Pancreas (tissue), 10 donors: ENCODE data around the gene PHF21B. TPM values are rescaled to one million over a fixed set of nuclear protein-coding genes. Genes with fewer than 3 reads are reported as not detected.

Experiments
- ATAC-seq, 4 donors: fragments of 200-7000 bp; cut with Tn5 transposase; one replicate each; pipeline versions ENCODE4 v1.8.0 to v1.9.1; 2020; ENCODE audit warnings: mild to moderate bottlenecking in 4 of 4, moderate library complexity in 4 of 4
- DNase-seq, 6 donors: peaks; one replicate each; pipeline ENCODE4 v3.0.0-alpha.2; 2020
- FAIRE-seq: peaks from 2 replicates; lab custom pipeline; 2012; peaks lifted over from hg19 to GRCh38; lab: Jason Lieb, UNC
- H3K27ac ChIP-seq, 4 donors: fragments of 200-600 bp; sonication (generic); 1 replicate in 3 of 4; 2 replicates in 1 of 4; pipeline versions ENCODE4 v1.5.0 to v1.8.0; 2020
- H3K27me3 ChIP-seq, 4 donors: fragments of 200-600 bp; one replicate each; pipeline ENCODE4 v1.8.0; 2021
- H3K36me3 ChIP-seq, 3 donors: fragments of 200-600 bp; sonication (generic) in 1 of 3; one replicate each; pipeline versions ENCODE4 v1.5.0 to v1.8.0; 2020 to 2021
- H3K4me1 ChIP-seq, 3 donors: fragments of 200-600 bp; one replicate each; pipeline ENCODE4 v1.8.0; 2021
- H3K4me3 ChIP-seq, 4 donors: fragments of 200-600 bp; sonication (generic) in 2 of 4; one replicate each; pipeline versions ENCODE4 v1.5.0 to v1.8.0; 2020 to 2021
- H3K9me3 ChIP-seq, 4 donors: fragments of 200-600 bp; one replicate each; pipeline ENCODE4 v1.8.0; 2021
- WGBS, 2 donors: extraction: QIAGEN DNeasy Blood & Tissue Kit; methylation state at CpG; one replicate each; pipeline ENCODE4 v1.1.7; 2013; 5-methylcytosine and 5-hydroxymethylcytosine counted together
- intact Hi-C, 3 donors: fragments of 100-400 bp; cut with DNase I; formaldehyde crosslinking; loops; one replicate each; pipeline versions ENCODE4 v1.11.1 to v1.14.2; 2022
- polyA plus RNA-seq, 2 donors: library from polyadenylated mRNA; stranded (reverse); fragments of 200-250 nt; gene quantifications; one replicate each; pipeline ENCODE4 v1.2.3, GENCODE V29; 2013
- total RNA-seq, 6 donors: library from RNA; stranded (reverse); fragmentation: NEBNext Ultra II Directional in 4 of 6; extraction: Animal tissue kit (Norgen Biotek cat#: 25700) in 4 of 6; gene quantifications; one replicate each; pipeline versions ENCODE4 v1.2.1 to v1.2.4, GENCODE V29; 2021 to 2023
- TF ChIP-seq, protein P1 (sequence below), 4 donors: fragments of 200-600 bp; sonication (generic) in 3 of 4; IDR thresholded peaks; one replicate each; pipeline versions ENCODE4 v1.5.0 to v1.8.0; 2021; ENCODE audit warnings: antibody characterized with exemption in 4 of 4
- donor health status: healthy with polysubstance abuse.
- donor health status: DM: no; HTN: no; CAD: no; lungs with moderate emphysema.
- donor health status: DM: no; HTN: no; CAD: no.
- donor health status: control.
- donor health status: control.
- donor health status: Bipolar disorder and iron deficiency.
- donor health status: DM: yes; HTN: yes; CAD: no.
- donor health status: DM: no; HTN: no; CAD: no.
- donor health status: DM: no; HTN: no; CAD: no.
- donor health status: DM: yes; HTN: yes; CAD: no.

PHF21B gene
- total and polyA plus RNA-seq, 8 donors: 0.34 to 2.9 (median 0.57) TPM; not detected in 1

DNA sequence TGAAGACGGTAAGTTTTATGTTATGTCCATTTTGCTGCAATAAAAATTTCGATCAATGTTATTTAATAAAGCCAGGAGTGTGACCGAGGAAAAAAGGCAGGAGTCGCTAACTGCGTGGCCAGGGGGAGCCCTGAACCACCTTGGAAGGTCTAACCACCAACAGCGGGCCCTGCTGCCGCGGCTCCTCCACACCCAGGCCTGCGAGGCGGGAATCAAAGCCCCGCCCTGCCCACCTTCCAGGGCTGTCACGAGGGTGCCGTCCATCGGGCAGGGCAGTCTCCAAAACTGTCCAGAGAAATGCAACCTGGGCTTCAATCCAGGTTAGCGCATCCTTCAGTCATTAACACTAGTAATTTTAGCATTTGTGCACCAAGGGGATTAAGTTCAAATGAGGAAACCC, 19.0 kb downstream of the PHF21B start:
- intact Hi-C loops: no loop called here
- Histone ChIP-seq H3K27me3 (no peaks in the 10 kb centered on the region), H3K36me3 (no peaks in the 10 kb centered on the region), H3K9me3 (no peaks in the 10 kb centered on the region), H3K27ac (no peak overlapping the region), H3K4me3 (no peak overlapping the region), H3K4me1 (no peaks in the 10 kb centered on the region)
- WGBS, 2 donors: 58 to 64% methylated on average over 15 of the region's 15 CpGs
- no peak for FAIRE-seq
- TF ChIP-seq, protein P1, sequence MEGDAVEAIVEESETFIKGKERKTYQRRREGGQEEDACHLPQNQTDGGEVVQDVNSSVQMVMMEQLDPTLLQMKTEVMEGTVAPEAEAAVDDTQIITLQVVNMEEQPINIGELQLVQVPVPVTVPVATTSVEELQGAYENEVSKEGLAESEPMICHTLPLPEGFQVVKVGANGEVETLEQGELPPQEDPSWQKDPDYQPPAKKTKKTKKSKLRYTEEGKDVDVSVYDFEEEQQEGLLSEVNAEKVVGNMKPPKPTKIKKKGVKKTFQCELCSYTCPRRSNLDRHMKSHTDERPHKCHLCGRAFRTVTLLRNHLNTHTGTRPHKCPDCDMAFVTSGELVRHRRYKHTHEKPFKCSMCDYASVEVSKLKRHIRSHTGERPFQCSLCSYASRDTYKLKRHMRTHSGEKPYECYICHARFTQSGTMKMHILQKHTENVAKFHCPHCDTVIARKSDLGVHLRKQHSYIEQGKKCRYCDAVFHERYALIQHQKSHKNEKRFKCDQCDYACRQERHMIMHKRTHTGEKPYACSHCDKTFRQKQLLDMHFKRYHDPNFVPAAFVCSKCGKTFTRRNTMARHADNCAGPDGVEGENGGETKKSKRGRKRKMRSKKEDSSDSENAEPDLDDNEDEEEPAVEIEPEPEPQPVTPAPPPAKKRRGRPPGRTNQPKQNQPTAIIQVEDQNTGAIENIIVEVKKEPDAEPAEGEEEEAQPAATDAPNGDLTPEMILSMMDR (IDR thresholded peaks at IDR 0.05): no peak
- no peak for DNase-seq
- no peak for ATAC-seq

DNA sequence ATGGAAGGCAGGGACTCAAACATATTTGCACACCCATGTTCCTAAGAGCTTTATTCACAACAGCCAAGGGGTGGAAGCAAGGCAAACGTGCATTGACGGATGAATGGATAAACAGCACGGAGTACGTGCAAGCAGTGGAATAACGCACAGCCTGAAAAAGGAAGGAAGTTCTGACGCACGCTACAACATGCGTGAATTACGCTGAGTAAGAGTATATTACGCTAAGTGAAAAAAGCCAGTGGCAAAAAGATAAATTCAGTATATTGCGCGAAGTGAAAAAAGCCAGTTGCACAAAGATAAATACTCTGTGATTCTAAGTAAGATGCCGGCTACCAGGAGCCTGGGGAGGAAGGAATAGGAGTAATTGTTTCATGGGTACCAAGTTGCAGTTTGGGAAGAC, 19.5 kb downstream of the PHF21B start:
- Histone ChIP-seq H3K9me3 (no peaks in the 10 kb centered on the region), H3K4me3 (no peak overlapping the region), H3K27me3 (no peaks in the 10 kb centered on the region), H3K36me3 (no peaks in the 10 kb centered on the region), H3K27ac (no peak overlapping the region), H3K4me1 (no peaks in the 10 kb centered on the region)
- TF ChIP-seq, protein P1 (IDR thresholded peaks at IDR 0.05): no peak
- FAIRE-seq (no peak), ATAC-seq (no peak), DNase-seq (no peak)
- 67 to 74% methylated on average over 13 of the region's 13 CpGs for WGBS, 2 donors
- intact Hi-C loops: no loop called here

DNA sequence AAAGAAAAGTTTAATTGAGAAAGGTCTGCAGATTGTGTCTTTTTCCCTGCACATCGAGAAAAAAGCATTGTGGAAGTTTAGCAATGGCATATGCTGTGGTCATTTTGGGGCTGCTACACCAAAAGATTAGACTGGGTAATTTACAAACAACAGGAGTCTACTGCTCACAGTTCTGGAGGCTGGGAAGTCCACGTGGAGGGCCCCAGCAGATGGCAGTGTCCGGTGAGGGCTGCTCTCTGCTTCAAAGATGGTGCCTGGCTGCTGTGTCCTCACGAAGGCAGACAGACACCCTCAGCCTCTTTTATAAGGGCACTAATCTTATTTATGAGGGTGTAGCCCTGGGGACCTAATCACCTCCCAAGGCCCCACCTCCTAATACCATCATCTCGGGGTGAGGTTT, 21.1 kb downstream of the PHF21B start:
- no peaks in the 10 kb centered on the region for H3K36me3 ChIP-seq
- intact Hi-C loops: no loop called here
- H3K4me1 ChIP-seq: no peaks in the 10 kb centered on the region
- TF ChIP-seq, protein P1 (IDR thresholded peaks at IDR 0.05): no peak
- FAIRE-seq (no peak), ATAC-seq (no peak), DNase-seq (no peak)
- H3K4me3 ChIP-seq: no peak overlapping the region
- no peaks in the 10 kb centered on the region for H3K27me3 ChIP-seq
- no peaks in the 10 kb centered on the region for H3K9me3 ChIP-seq
- WGBS, 2 donors: 51 to 63% methylated on average over 5 of the region's 5 CpGs
- H3K27ac ChIP-seq: no peak overlapping the region

DNA sequence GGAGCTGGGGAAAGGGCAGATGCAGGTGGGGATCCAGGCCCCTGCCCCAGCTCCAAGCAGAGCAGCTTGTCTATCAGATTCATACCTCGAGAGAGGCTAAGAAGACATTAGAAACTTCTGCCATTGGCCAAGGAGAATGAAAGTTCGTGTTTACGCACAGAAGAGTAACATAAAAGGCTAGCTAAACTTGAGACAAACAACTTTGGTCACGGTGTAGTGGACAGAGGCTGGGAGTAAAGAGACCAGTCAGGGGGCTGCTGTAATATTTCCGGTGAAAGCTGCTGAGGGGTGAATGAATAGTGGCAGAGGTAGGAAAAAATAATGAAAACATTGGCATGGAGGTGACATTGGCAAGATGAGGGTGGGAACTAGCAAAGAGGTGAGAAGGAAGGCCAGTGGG, 22.9 kb downstream of the PHF21B start:
- H3K36me3 ChIP-seq: no peaks in the 10 kb centered on the region
- H3K4me1 ChIP-seq: no peaks in the 10 kb centered on the region
- H3K9me3 ChIP-seq: no peaks in the 10 kb centered on the region
- ATAC-seq (no peak), DNase-seq (no peak), FAIRE-seq (no peak)
- TF ChIP-seq, protein P1 (IDR thresholded peaks at IDR 0.05): no peak
- WGBS, 2 donors: 64 to 79% methylated on average over 5 of the region's 5 CpGs
- no peak overlapping the region for H3K4me3 ChIP-seq
- no peaks in the 10 kb centered on the region for H3K27me3 ChIP-seq
- intact Hi-C loops: no loop called here
- H3K27ac ChIP-seq: no peak overlapping the region

DNA sequence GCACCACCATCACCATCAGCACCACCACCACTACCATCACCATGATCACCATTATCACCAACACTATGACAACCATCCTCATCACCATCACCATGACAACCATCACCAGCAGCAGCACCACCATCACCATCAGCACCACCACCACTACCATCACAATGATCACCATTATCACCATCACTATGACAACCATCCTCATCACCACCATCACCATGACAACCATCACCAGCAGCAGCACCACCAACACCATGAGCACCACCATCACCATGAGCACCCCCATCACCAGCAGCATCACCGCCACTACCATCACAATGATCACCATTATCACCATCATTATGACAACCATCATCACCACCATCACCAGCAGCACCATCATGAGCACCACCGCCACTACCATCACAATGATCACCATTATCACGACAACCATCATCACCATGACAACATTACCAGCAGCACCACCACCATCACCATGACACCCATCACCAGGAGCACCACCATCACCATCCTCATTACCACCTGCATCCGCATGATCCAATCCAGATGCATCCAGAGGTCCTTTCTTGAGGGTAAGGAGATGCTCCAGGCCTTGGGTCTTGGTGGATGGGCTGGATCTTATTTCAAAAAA, 23.8 kb downstream of the PHF21B start:
- Histone ChIP-seq H3K36me3 (no peaks in the 10 kb centered on the region), H3K9me3 (no peaks in the 10 kb centered on the region), H3K4me3 (no peak overlapping the region), H3K4me1 (no peaks in the 10 kb centered on the region), H3K27ac (no peak overlapping the region), H3K27me3 (no peaks in the 10 kb centered on the region)
- intact Hi-C loops: no loop called here
- TF ChIP-seq, protein P1 (IDR thresholded peaks at IDR 0.05): no peak
- FAIRE-seq (no peak), DNase-seq (no peak), ATAC-seq (no peak)
- WGBS, 2 donors: 82 to 93% methylated on average over 4 of the region's 4 CpGs
